Keratinocyte (primary cell): ENCODE measurements around the gene JSRP1. TPM values are rescaled to one million over a fixed set of nuclear protein-coding genes. Genes with fewer than 3 reads are reported as not detected.

Experiments
- DNase-seq: peaks from one replicate; pipeline ENCODE4 v3.0.0-alpha.2; 2011; ENCODE audit warnings: low read depth, missing footprints, low spot score
- FAIRE-seq: peaks from 2 replicates; lab custom pipeline; 2011; peaks lifted over from hg19 to GRCh38; lab: Jason Lieb, UNC
- H2AFZ ChIP-seq: 2 replicates; pipeline ENCODE4 v1.6.0; 2012; ENCODE audit warnings: low read length, control low read depth, inconsistent platforms; ENCODE audit not compliant: control insufficient read depth
- H3K27ac ChIP-seq: 2 replicates; pipeline ENCODE4 v1.5.1; 2011; ENCODE audit warnings: low read length; ENCODE audit not compliant: control insufficient read depth, insufficient read depth
- H3K27me3 ChIP-seq: 3 replicates; pipeline ENCODE4 v1.6.0; 2011; ENCODE audit warnings: low read length; ENCODE audit not compliant: control insufficient read depth, insufficient read depth; ENCODE audit errors: extremely low read depth
- H3K36me3 ChIP-seq, 2 experiments: 2 replicates in 1 of 2; 3 replicates in 1 of 2; pipeline ENCODE4 v1.5.1; 2011; ENCODE audit warnings: low read length in 2 of 2, mild to moderate bottlenecking in 1 of 2; ENCODE audit not compliant: control insufficient read depth in 2 of 2, insufficient read depth in 2 of 2; ENCODE audit errors: extremely low read depth in 1 of 2
- H3K4me1 ChIP-seq: 3 replicates; pipeline ENCODE4 v1.5.1; 2011; ENCODE audit warnings: low read length; ENCODE audit not compliant: control insufficient read depth, insufficient read depth; ENCODE audit errors: extremely low read depth
- H3K4me2 ChIP-seq: 3 replicates; pipeline ENCODE4 v1.6.0; 2011; ENCODE audit warnings: low read depth, low read length; ENCODE audit not compliant: control insufficient read depth, insufficient read depth; ENCODE audit errors: extremely low read depth
- H3K4me3 ChIP-seq, 3 experiments: fragments of 200-600 bp in 1 of 3; sonication (generic) in 1 of 3; 2 replicates in 2 of 3; 3 replicates in 1 of 3; pipeline ENCODE4 v1.5.1; 2011 to 2016; ENCODE audit warnings: low read length in 3 of 3, mild to moderate bottlenecking in 3 of 3, control low read depth in 2 of 3, inconsistent platforms in 1 of 3, low read depth in 1 of 3, mixed read lengths in 1 of 3, mixed run types in 1 of 3, moderate library complexity in 1 of 3; ENCODE audit not compliant: control insufficient read depth in 2 of 3, insufficient read depth in 2 of 3; ENCODE audit errors: extremely low read depth in 1 of 3
- H3K79me2 ChIP-seq: 2 replicates; pipeline ENCODE4 v1.6.0; 2012; ENCODE audit warnings: low read length; ENCODE audit not compliant: control insufficient read depth, insufficient read depth
- H3K9ac ChIP-seq: 3 replicates; pipeline ENCODE4 v1.6.0; 2011; ENCODE audit warnings: low read length; ENCODE audit not compliant: control insufficient read depth, insufficient read depth; ENCODE audit errors: extremely low read depth
- H3K9me1 ChIP-seq: 3 replicates; pipeline ENCODE4 v1.6.0; 2011; ENCODE audit warnings: low read length; ENCODE audit not compliant: control insufficient read depth, insufficient read depth; ENCODE audit errors: extremely low read depth
- H3K9me3 ChIP-seq: 2 replicates; pipeline ENCODE4 v1.5.1; 2012; ENCODE audit warnings: low read depth, low read length; ENCODE audit not compliant: control insufficient read depth
- H4K20me1 ChIP-seq: 3 replicates; pipeline ENCODE4 v1.6.0; 2011; ENCODE audit warnings: low read length; ENCODE audit not compliant: control insufficient read depth, insufficient read depth; ENCODE audit errors: extremely low read depth
- CTCF ChIP-seq, 3 experiments: IDR thresholded peaks in 1 of 3; conservative IDR thresholded peaks in 1 of 3; optimal IDR thresholded peaks in 1 of 3; 2 replicates in 2 of 3; 3 replicates in 1 of 3; pipeline versions ENCODE3 to v1.5.1; 2011; ENCODE audit warnings: low read length in 3 of 3, mild to moderate bottlenecking in 3 of 3, moderate library complexity in 2 of 3, control low read depth in 1 of 3, inconsistent platforms in 1 of 3; ENCODE audit not compliant: insufficient read depth in 2 of 3; ENCODE audit errors: extremely low read depth in 1 of 3
- EZH2 ChIP-seq: IDR thresholded peaks from one replicate; pipeline ENCODE4 v1.6.1; 2012; ENCODE audit warnings: inconsistent platforms, mild to moderate bottlenecking, low read length, moderate library complexity
- dilution Hi-C: fragments of 300-500 bp; cut with MboI; formaldehyde crosslinking; loops from one replicate; pipeline ENCODE4 v1.7.0; 2020; ENCODE audit warnings: low sequenced_read_pairs; ENCODE audit not compliant: extremely low pct_ligation_motif_present
- polyA plus RNA-seq, 5 experiments: library from polyadenylated mRNA; depleted of rRNA in 3 of 5; stranded (reverse) in 3 of 5; stranded (forward) in 1 of 5; unstranded in 1 of 5; fragments of >200 nt; gene quantifications; 1 replicate in 1 of 5; 2 replicates in 3 of 5; 3 replicates in 1 of 5; pipeline versions ENCODE4 v1.2.1 to v1.2.3, GENCODE V29; 2011 to 2012; ENCODE audit warnings: missing spikeins in 2 of 5, low read depth in 1 of 5, low replicate concordance in 1 of 5

JSRP1 gene
- polyA plus RNA-seq, 1 donor (not counting 4 experiments of a cell fraction or from before 2014, with no cell fraction given): not detected

- Histone ChIP-seq H3K9ac (no peak overlapping the region), H3K9me3 (no peaks in the 10 kb centered on the region), H4K20me1 (peaks cover 13% of the 10 kb centered on the region), H2AFZ (peak overlapping the region; percentile 47), H3K9me1 (no peaks in the 10 kb centered on the region), H3K79me2 (peaks cover 20% of the 10 kb centered on the region), H3K36me3 (no peaks in the 10 kb centered on the region), H3K4me2 (no peak overlapping the region), H3K27ac (no peak overlapping the region), H3K27me3 (no peaks in the 10 kb centered on the region), H3K4me3 (no peak overlapping the region), H3K4me1 (peaks cover 3% of the 10 kb centered on the region)
- DNase-seq: no peak
- dilution Hi-C loops: no loop called here
- TF ChIP-seq EZH2 (no peak), CTCF (optimal IDR thresholded peaks at IDR 0.05 in 1 of 3, IDR thresholded peaks at IDR 0.05 in 1 of 3, conservative IDR thresholded peaks at IDR 0.05 in 1 of 3; ENCODE audit: extremely low read depth in 1 of 3, insufficient read depth in 2 of 3, low read length in 3 of 3) (no peak)
- FAIRE-seq: no peak
These were observed 10.2 kb upstream of the JSRP1 start for GRCh38 chr19:2266183-2266993.

DNA sequence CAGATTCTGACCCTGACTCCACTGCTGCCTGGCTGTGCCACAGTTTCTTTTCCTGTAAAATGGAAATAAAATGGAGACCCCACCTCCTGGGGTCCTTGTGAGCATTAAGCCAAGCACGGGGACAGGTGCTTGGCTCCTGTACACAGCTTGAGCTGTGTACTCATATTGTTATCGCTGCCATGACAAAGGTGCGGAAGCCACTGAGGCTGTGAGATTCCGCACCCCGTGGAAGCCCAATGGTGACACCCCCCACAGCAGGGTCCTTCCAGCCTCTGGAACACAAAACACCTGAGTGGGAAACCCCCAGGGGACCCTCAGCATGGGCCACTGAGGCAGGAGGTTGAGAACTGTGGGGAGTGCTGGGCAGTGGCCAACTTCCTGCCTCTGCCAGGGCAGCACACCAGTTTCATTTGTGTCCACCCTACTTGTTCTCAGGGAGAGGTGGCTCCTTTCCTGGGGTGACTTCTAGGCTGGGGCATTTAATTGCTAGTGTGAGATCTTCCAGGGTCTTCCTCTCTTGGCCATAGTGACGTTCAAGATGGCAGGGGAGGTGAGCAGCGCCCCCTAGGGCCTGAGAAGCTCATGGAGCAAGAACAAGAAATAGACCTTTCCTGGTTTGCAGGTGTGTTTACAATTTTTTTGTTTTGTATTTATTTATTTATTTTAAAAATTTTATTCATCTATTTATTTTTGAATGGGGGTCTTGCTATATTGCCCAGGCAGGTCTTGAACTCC is 5.4 kb upstream of the JSRP1 start:
- Histone ChIP-seq H3K9me1 (no peaks in the 10 kb centered on the region), H3K4me3 (no peak overlapping the region), H2AFZ (no peak overlapping the region), H3K4me2 (no peak overlapping the region), H3K9me3 (no peaks in the 10 kb centered on the region), H3K79me2 (no peaks in the 10 kb centered on the region), H3K4me1 (no peaks in the 10 kb centered on the region), H3K36me3 (no peaks in the 10 kb centered on the region), H3K27ac (no peak overlapping the region), H3K27me3 (no peaks in the 10 kb centered on the region), H3K9ac (no peak overlapping the region), H4K20me1 (no peaks in the 10 kb centered on the region)
- FAIRE-seq (no peak), DNase-seq (no peak)
- no peak for TF ChIP-seq EZH2
- TF ChIP-seq CTCF (optimal IDR thresholded peaks at IDR 0.05 in 1 of 3, IDR thresholded peaks at IDR 0.05 in 1 of 3, conservative IDR thresholded peaks at IDR 0.05 in 1 of 3; ENCODE audit: extremely low read depth in 1 of 3, insufficient read depth in 2 of 3, low read length in 3 of 3): peak; percentile 62 to 73 (median 72)
- dilution Hi-C loops: no loop called here
